ENCODE measurements around the gene C10orf53.

GRCh38 chr10:49664842-49665355 lies 14.6 kb upstream of the C10orf53 start:
- no peak for TF ChIP-seq CTCF (IDR thresholded peaks at IDR 0.05; ENCODE audit: low read depth, low read length, poor library complexity, severe bottlenecking)
- no peak for TF ChIP-seq EZH2phosphoT487 (IDR thresholded peaks at IDR 0.05; ENCODE audit: borderline replicate concordance, low read length)

All from DOHH2 (cell line).